OCI-LY1 (cell line): ENCODE measurements around the gene ZSWIM1.

Experiments
- EZH2 ChIP-seq: fragments of 200-600 bp; sonication (generic), shearing (Covaris generic); IDR thresholded peaks from 2 replicates; pipeline ENCODE4 v1.8.0; 2017; ENCODE audit warnings: borderline replicate concordance, mixed run types, mild to moderate bottlenecking, antibody characterized with exemption, low read length, moderate library complexity, mixed read lengths
- TF ChIP-seq, protein P1 (sequence below): fragments of 200-600 bp; sonication (generic), shearing (Covaris generic); IDR thresholded peaks from 2 replicates; pipeline ENCODE4 v1.5.1; 2017; ENCODE audit warnings: mild to moderate bottlenecking, antibody characterized with exemption, low read length, moderate library complexity, mixed read lengths

DNA sequence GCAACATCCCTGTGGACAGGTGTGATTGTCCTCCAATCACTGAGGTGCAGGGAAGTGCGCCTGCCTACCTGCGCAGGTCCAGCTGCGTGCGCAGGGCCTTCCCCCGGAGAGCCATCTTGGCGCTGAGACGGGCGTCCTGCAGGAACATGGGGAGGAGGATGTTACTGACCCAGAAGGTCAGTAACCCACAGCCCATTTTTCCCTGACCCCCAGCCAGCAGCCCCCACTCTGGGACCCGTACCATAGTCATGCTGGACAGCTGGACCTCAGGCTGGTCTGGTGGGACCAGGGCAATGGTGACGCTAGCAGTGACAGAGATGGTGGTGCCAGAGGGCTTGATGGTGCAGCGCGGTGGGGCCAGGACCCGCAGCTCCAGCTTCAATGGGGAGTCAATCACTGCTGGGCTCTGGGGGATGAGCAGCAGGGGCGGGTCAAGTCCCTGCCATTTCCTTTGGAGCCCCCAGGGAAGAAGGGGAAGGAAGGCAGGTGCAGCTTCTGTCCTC, 21.2 kb downstream of the ZSWIM1 start:
- TF ChIP-seq, protein P1, sequence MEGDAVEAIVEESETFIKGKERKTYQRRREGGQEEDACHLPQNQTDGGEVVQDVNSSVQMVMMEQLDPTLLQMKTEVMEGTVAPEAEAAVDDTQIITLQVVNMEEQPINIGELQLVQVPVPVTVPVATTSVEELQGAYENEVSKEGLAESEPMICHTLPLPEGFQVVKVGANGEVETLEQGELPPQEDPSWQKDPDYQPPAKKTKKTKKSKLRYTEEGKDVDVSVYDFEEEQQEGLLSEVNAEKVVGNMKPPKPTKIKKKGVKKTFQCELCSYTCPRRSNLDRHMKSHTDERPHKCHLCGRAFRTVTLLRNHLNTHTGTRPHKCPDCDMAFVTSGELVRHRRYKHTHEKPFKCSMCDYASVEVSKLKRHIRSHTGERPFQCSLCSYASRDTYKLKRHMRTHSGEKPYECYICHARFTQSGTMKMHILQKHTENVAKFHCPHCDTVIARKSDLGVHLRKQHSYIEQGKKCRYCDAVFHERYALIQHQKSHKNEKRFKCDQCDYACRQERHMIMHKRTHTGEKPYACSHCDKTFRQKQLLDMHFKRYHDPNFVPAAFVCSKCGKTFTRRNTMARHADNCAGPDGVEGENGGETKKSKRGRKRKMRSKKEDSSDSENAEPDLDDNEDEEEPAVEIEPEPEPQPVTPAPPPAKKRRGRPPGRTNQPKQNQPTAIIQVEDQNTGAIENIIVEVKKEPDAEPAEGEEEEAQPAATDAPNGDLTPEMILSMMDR, result no peak
- no peak for TF ChIP-seq EZH2
